Adrenal gland (tissue), 12 donors: ENCODE data around the gene C19orf38. TPM values are rescaled to one million over a fixed set of nuclear protein-coding genes. Genes with fewer than 3 reads are reported as not detected.
A peak's percentile ranks its signal among the peaks of the same experiment; 100 is the strongest.
"Not testable (repeated sequence)": the region's sequence is repeated elsewhere in the genome, so short reads cannot be mapped to it uniquely, and the experiment has no call there.

Experiments
- DNase-seq, 7 donors: peaks; one replicate each; pipeline ENCODE4 v3.0.0-alpha.2; 2019 to 2020
- H3K27ac ChIP-seq, 5 donors: fragments of 200-600 bp; sonication (generic) in 4 of 5; 1 replicate in 3 of 5; 2 replicates in 2 of 5; pipeline versions ENCODE4 v1.5.1 to v1.8.0; 2016 to 2020; ENCODE audit warnings: mild to moderate bottlenecking in 1 of 5
- H3K27me3 ChIP-seq: fragments of 200-600 bp; 2 replicates; pipeline ENCODE4 v1.8.0; 2021
- H3K36me3 ChIP-seq, 2 donors: fragments of 200-600 bp; replicated peaks in 1 of 2; 1 replicate in 1 of 2; 2 replicates in 1 of 2; pipeline versions ENCODE4 v1.5.1 to v1.8.0; 2018 to 2022
- H3K4me1 ChIP-seq, 2 donors: fragments of 200-600 bp; replicated peaks in 1 of 2; 1 replicate in 1 of 2; 2 replicates in 1 of 2; pipeline versions ENCODE4 v1.5.1 to v1.8.0; 2018 to 2021
- H3K4me3 ChIP-seq, 4 donors: fragments of 200-600 bp; sonication (generic) in 3 of 4; one replicate each; pipeline ENCODE4 v1.5.1; 2016 to 2018
- H3K9me3 ChIP-seq, 3 donors: fragments of 200-600 bp; sonication (generic) in 1 of 3; replicated peaks in 1 of 3; 1 replicate in 2 of 3; 2 replicates in 1 of 3; pipeline versions ENCODE4 v1.5.1 to v1.8.0; 2016 to 2021
- CTCF ChIP-seq, 6 experiments: fragments of 450-650 bp in 4 of 6; fragments of 200-600 bp in 2 of 6; sonication (generic) in 1 of 6; IDR thresholded peaks; 1 replicate in 5 of 6; 2 replicates in 1 of 6; pipeline versions ENCODE4 v1.5.1 to v1.8.0; 2016 to 2021; ENCODE audit warnings: antibody characterized with exemption in 6 of 6, mild to moderate bottlenecking in 2 of 6, moderate library complexity in 1 of 6
- POLR2A ChIP-seq, 2 donors: fragments of 450-650 bp; IDR thresholded peaks; one replicate each; pipeline ENCODE4 v1.6.1; 2017; ENCODE audit warnings: antibody characterized with exemption in 2 of 2, mild to moderate bottlenecking in 2 of 2, moderate library complexity in 1 of 2
- WGBS, 4 donors: extraction: QIAGEN DNeasy Blood & Tissue Kit in 2 of 4; methylation state at CpG; one replicate each; pipeline versions ENCODE4 v1.1.5 to v1.1.7; 2013 to 2017; 5-methylcytosine and 5-hydroxymethylcytosine counted together
- intact Hi-C, 2 donors: fragments of 100-400 bp; cut with DNase I; formaldehyde crosslinking; loops; one replicate each; pipeline versions ENCODE4 v1.14.1 to v1.15.0; 2022 to 2023
- polyA plus RNA-seq, 3 donors: library from polyadenylated mRNA; stranded (reverse); fragments of 200-250 nt in 2 of 3; fragments of 350-450 nt in 1 of 3; fragmentation: Illumina TruSeq in 1 of 3; extraction: RNeasy Lipid Tissue Mini Kit (QIAGEN cat#74804) in 1 of 3; gene quantifications; one replicate each; pipeline ENCODE4 v1.2.3, GENCODE V29; 2013 to 2014
- total RNA-seq, 9 donors: library from RNA; depleted of rRNA in 4 of 9; stranded (reverse); fragments of >200 nt in 4 of 9; fragments of 120-200 nt in 1 of 9; fragmentation: NEBNext Ultra II Directional in 1 of 9; extraction: Animal tissue kit (Norgen Biotek cat#: 25700) in 1 of 9; gene quantifications; one replicate each; pipeline versions ENCODE4 v1.1.0 to v1.2.4, GENCODE V29; 2013 to 2023
- donor health status: healthy with polysubstance abuse.
- donor health status: Bipolar disorder and iron deficiency.
- donor health status: DM: yes; HTN: yes; CAD: no.
- donor health status: DM: no; HTN: no; CAD: no.
- donor health status: DM: no; HTN: no; CAD: no.
- donor health status: DM: yes; HTN: yes; CAD: no.

The C19orf38 gene
- total and polyA plus RNA-seq, 12 donors = 0.30 to 5.6 (median 1.9) TPM

- intact Hi-C loops = no loop called here
Measured at GRCh38 chr19:10855879-10856522, 7.8 kb downstream of the C19orf38 start.

DNA sequence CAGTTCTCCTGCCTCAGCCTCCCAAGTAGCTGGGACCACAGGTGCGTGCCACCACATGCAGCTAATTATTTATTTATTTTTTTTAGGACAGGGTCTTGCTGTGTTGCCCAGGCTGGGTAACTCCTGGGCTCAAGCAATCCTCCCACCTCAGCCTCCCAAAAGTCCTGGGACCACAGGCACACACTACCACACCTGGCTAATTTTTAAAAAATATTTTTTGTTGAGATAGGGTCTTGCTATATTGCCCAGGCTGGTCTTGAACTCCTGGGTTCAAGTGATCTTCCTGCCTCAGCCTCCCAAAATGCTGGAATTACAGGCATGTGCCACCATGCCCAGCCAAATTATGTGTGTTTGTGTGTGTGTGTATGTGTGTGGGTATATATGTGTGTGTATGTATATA lies 8.7 kb downstream of the C19orf38 start:
- intact Hi-C loops, DNase-seq, H3K36me3 ChIP-seq, H3K4me3 ChIP-seq, H3K27me3 ChIP-seq, H3K27ac ChIP-seq, H3K9me3 ChIP-seq, H3K4me1 ChIP-seq: not testable (repeated sequence)
- 75 to 93% (median 90%) methylated on average over 1 of the region's 1 CpG for WGBS, 4 donors

More at GRCh38 chr19:10855879-10856522, 7.8 kb downstream of the C19orf38 start:
- no peaks in the 10 kb centered on the region for H3K4me1 ChIP-seq
- no peak for DNase-seq
- 70 to 79% (median 75%) methylated on average over 3 to 5 of the region's 5 CpGs for WGBS, 4 donors
- TF ChIP-seq CTCF (IDR thresholded peaks at IDR 0.05) (peak; percentile 37 to 42 (median 38)), POLR2A (IDR thresholded peaks at IDR 0.05) (no peak)
- H3K36me3 ChIP-seq = no peaks in the 10 kb centered on the region
- no peak overlapping the region for H3K27ac ChIP-seq
- no peaks in the 10 kb centered on the region for H3K27me3 ChIP-seq
- no peaks in the 10 kb centered on the region for H3K9me3 ChIP-seq
- no peak overlapping the region for H3K4me3 ChIP-seq

DNA sequence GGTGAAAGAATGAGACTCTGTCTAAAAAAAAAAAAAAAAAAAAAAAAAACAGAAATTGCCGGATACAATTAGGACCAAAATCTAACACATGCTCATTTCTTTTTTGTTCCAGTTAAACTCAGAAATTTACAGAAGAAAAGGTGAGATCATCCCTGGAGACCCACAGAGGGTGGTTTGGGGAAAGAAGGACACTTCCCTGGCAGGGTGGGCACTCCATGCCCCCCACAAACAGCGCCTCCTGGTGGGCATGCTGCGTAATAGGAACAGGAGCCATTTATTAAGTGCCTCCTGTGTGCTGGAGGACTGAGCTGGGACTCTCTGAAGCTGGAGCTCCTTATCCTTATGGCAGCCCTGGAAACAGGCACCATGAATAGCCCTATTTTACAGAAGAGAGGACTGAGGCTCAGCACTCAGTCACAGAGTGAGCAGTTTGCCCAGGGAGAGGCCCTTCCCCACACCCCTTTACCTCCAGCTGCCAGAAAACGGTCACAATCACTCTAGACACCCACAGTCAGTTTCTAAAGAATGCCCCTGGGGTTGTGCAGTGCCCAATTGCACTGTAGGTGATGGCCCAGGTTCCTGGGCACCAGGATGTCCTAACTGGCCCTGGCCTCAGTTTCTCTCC lies 10.1 kb downstream of the C19orf38 start:
- 52 to 60% (median 56%) methylated on average over 4 of the region's 4 CpGs for WGBS, 4 donors
- no peaks in the 10 kb centered on the region for H3K4me1 ChIP-seq
- no peak overlapping the region for H3K27ac ChIP-seq
- DNase-seq = no peak
- H3K4me3 ChIP-seq = no peak overlapping the region
- no peaks in the 10 kb centered on the region for H3K36me3 ChIP-seq
- H3K9me3 ChIP-seq = no peaks in the 10 kb centered on the region
- TF ChIP-seq CTCF (IDR thresholded peaks at IDR 0.05) (peak in 5 of 6 experiments; percentile 17 to 49 (median 46)), POLR2A (IDR thresholded peaks at IDR 0.05) (no peak)
- H3K27me3 ChIP-seq = no peaks in the 10 kb centered on the region
- intact Hi-C loops = no loop called here

GRCh38 chr19:10861103-10861651 lies 13.0 kb downstream of the C19orf38 start:
- no peak overlapping the region for H3K27ac ChIP-seq
- peak in 5 of 7 donors; percentile 48 to 76 (median 66) for DNase-seq
- H3K4me3 ChIP-seq = no peak overlapping the region
- no peaks in the 10 kb centered on the region for H3K27me3 ChIP-seq
- peaks cover 0 to 5% of the 10 kb centered on the region in 2 donors for H3K4me1 ChIP-seq
- TF ChIP-seq CTCF (IDR thresholded peaks at IDR 0.05) (peak; percentile 19 to 47 (median 39)), POLR2A (IDR thresholded peaks at IDR 0.05) (no peak)
- intact Hi-C loops = loop anchor here in 1 of 2 donors (10.0 kb wide), 1 partner anchor 146 kb away; the partner anchor contains the start of gene DNM2
- WGBS, 4 donors = 49 to 70% (median 63%) methylated on average over 7 of the region's 7 CpGs
- no peaks in the 10 kb centered on the region for H3K9me3 ChIP-seq
- no peaks in the 10 kb centered on the region for H3K36me3 ChIP-seq
